Peyer's patch (tissue), 4 donors: ENCODE measurements around the gene URAD. TPM values are rescaled to one million over a fixed set of nuclear protein-coding genes. Genes with fewer than 3 reads are reported as not detected.

ENCODE experiments used
- DNase-seq, 3 donors: peaks; one replicate each; pipeline ENCODE4 v3.0.0-alpha.2; 2017 to 2019
- H3K27ac ChIP-seq, 4 donors: fragments of 200-600 bp; sonication (generic); one replicate each; pipeline ENCODE4 v1.5.1; 2016 to 2019
- H3K27me3 ChIP-seq, 2 donors: fragments of 200-600 bp; sonication (generic); one replicate each; pipeline ENCODE4 v1.5.1; 2019
- H3K36me3 ChIP-seq, 3 donors: fragments of 200-600 bp; sonication (generic); one replicate each; pipeline ENCODE4 v1.5.1; 2016 to 2019
- H3K4me1 ChIP-seq, 4 donors: fragments of 200-600 bp; sonication (generic); one replicate each; pipeline ENCODE4 v1.5.1; 2016 to 2019
- H3K4me3 ChIP-seq, 4 donors: fragments of 200-600 bp; sonication (generic); 1 replicate in 3 of 4; 2 replicates in 1 of 4; pipeline ENCODE4 v1.5.1; 2016 to 2019; ENCODE audit warnings: mild to moderate bottlenecking in 1 of 4
- H3K9me3 ChIP-seq, 4 donors: fragments of 200-600 bp; sonication (generic); one replicate each; pipeline ENCODE4 v1.5.1; 2016 to 2019; ENCODE audit warnings: mild to moderate bottlenecking in 1 of 4
- CTCF ChIP-seq, 6 experiments: fragments of 450-650 bp in 4 of 6; fragments of 200-600 bp in 2 of 6; sonication (generic) in 1 of 6; IDR thresholded peaks; one replicate each; pipeline ENCODE4 v1.5.1; 2017 to 2019; ENCODE audit warnings: antibody characterized with exemption in 6 of 6, mild to moderate bottlenecking in 3 of 6, moderate library complexity in 1 of 6
- POLR2A ChIP-seq, 2 donors: fragments of 450-650 bp; IDR thresholded peaks; one replicate each; pipeline ENCODE4 v1.5.1; 2017; ENCODE audit warnings: antibody characterized with exemption in 2 of 2, mild to moderate bottlenecking in 2 of 2, moderate library complexity in 2 of 2
- total RNA-seq, 4 donors: library from RNA; depleted of rRNA; stranded (reverse); fragments of >200 nt; gene quantifications; one replicate each; pipeline ENCODE4 v1.1.0, GENCODE V29; 2016

The URAD gene
- total RNA-seq, 4 donors from 2014 or later, result 38.0 to 144 (median 99.0) TPM

GRCh38 chr13:27985600-27985999 is 2.9 kb downstream of the URAD start:
- Histone ChIP-seq H3K4me3 (no peak overlapping the region), H3K36me3 (no peaks in the 10 kb centered on the region), H3K9me3 (no peaks in the 10 kb centered on the region), H3K27me3 (no peaks in the 10 kb centered on the region), H3K4me1 (peaks cover 0 to 2% (median 0%) of the 10 kb centered on the region in 4 donors), H3K27ac (no peak overlapping the region)
- TF ChIP-seq POLR2A (IDR thresholded peaks at IDR 0.05) (no peak), CTCF (IDR thresholded peaks at IDR 0.05) (no peak)
- DNase-seq, result no peak

GRCh38 chr13:27982361-27982760 is 6.1 kb downstream of the URAD start:
- H3K4me3 ChIP-seq, result no peak overlapping the region
- H3K27ac ChIP-seq, result no peak overlapping the region
- H3K36me3 ChIP-seq, result no peaks in the 10 kb centered on the region
- peaks cover 0 to 24% (median 11%) of the 10 kb centered on the region in 4 donors for H3K4me1 ChIP-seq
- DNase-seq, result no peak
- no peaks in the 10 kb centered on the region for H3K9me3 ChIP-seq
- no peaks in the 10 kb centered on the region for H3K27me3 ChIP-seq
- TF ChIP-seq CTCF (IDR thresholded peaks at IDR 0.05) (no peak), POLR2A (IDR thresholded peaks at IDR 0.05) (no peak)

- H3K9me3 ChIP-seq, result no peaks in the 10 kb centered on the region
- peak in 1 of 3 donors; percentile 46 for DNase-seq
- no peaks in the 10 kb centered on the region for H3K36me3 ChIP-seq
- peak overlapping the region in 3 of 4 donors; percentile 75 to 98 (median 93) for H3K27ac ChIP-seq
- H3K4me3 ChIP-seq, result peak overlapping the region in 2 of 4 donors; percentile 60 to 72
- no peaks in the 10 kb centered on the region for H3K27me3 ChIP-seq
- TF ChIP-seq CTCF (IDR thresholded peaks at IDR 0.05) (peak in 1 of 6 experiments; percentile 18), POLR2A (IDR thresholded peaks at IDR 0.05) (no peak)
- peaks cover 0 to 24% (median 11%) of the 10 kb centered on the region in 4 donors for H3K4me1 ChIP-seq
Observed at GRCh38 chr13:27981006-27981708, 7.3 kb downstream of the URAD start.

- Histone ChIP-seq H3K4me1 (peaks cover 0 to 24% (median 11%) of the 10 kb centered on the region in 4 donors), H3K27me3 (no peaks in the 10 kb centered on the region), H3K36me3 (no peaks in the 10 kb centered on the region), H3K4me3 (peak overlapping the region; percentile 10 to 72 (median 44)), H3K27ac (peak overlapping the region in 3 of 4 donors; percentile 75 to 98 (median 93)), H3K9me3 (no peaks in the 10 kb centered on the region)
- TF ChIP-seq POLR2A (IDR thresholded peaks at IDR 0.05) (peak; percentile 28 to 87), CTCF (IDR thresholded peaks at IDR 0.05) (no peak)
- DNase-seq, result peak in 2 of 3 donors; percentile 75 to 76
Observed at GRCh38 chr13:27980280-27980998, 8.1 kb downstream of the URAD start.

GRCh38 chr13:27979765-27980279 is 8.7 kb downstream of the URAD start:
- TF ChIP-seq POLR2A (IDR thresholded peaks at IDR 0.05) (no peak), CTCF (IDR thresholded peaks at IDR 0.05) (no peak)
- Histone ChIP-seq H3K27me3 (no peaks in the 10 kb centered on the region), H3K36me3 (no peaks in the 10 kb centered on the region), H3K9me3 (no peaks in the 10 kb centered on the region), H3K4me3 (peak overlapping the region; percentile 10 to 72 (median 44)), H3K27ac (peak overlapping the region in 3 of 4 donors; percentile 75 to 98 (median 93)), H3K4me1 (peaks cover 0 to 24% (median 11%) of the 10 kb centered on the region in 4 donors)
- DNase-seq, result peak in 1 of 3 donors; percentile 45
